GM19467 (cell line): Measurements from ENCODE around the gene TPSG1.
"Not testable (repeated sequence)": the region's sequence is repeated elsewhere in the genome, so short reads cannot be mapped to it uniquely, and the experiment has no call there.

Source experiments
- ATAC-seq: cut with Tn5 transposase; IDR thresholded peaks from one replicate; pipeline ENCODE4 v1.9.1; 2021; ENCODE audit warnings: mild to moderate bottlenecking, moderate library complexity; ENCODE audit not compliant: unreplicated experiment

TPSG1 gene

GRCh38 chr16:1232049-1232748 is 7.1 kb upstream of the TPSG1 start:
- not testable (repeated sequence) for ATAC-seq

GRCh38 chr16:1231301-1231700 is 6.2 kb upstream of the TPSG1 start:
- ATAC-seq, result not testable (repeated sequence)

GRCh38 chr16:1230471-1231212 is 5.6 kb upstream of the TPSG1 start:
- not testable (repeated sequence) for ATAC-seq

GRCh38 chr16:1230084-1230470 is 5.0 kb upstream of the TPSG1 start, which contains the start of gene TPSB2:
TSS of gene TPSB2 (minus strand) at chr16:1230184. CDS start at chr16:1229951, 233 bp downstream.
- not testable (repeated sequence) for ATAC-seq

GRCh38 chr16:1229476-1229875 is 4.4 kb upstream of the TPSG1 start:
- ATAC-seq, result not testable (repeated sequence)

GRCh38 chr16:1228227-1228626 is 3.2 kb upstream of the TPSG1 start:
- ATAC-seq, result not testable (repeated sequence)

- ATAC-seq, result not testable (repeated sequence)
These were observed 1.6 kb upstream of the TPSG1 start for GRCh38 chr16:1226692-1227091.

- not testable (repeated sequence) for ATAC-seq
These were observed 752 bp upstream of the TPSG1 start for GRCh38 chr16:1225728-1226311.

- ATAC-seq, result no peak
These were observed 510 bp downstream of the TPSG1 start for GRCh38 chr16:1224558-1224957.

GRCh38 chr16:1223355-1224214 is 1.5 kb downstream of the TPSG1 start:
- ATAC-seq, result no peak

- ATAC-seq, result no peak
These were observed 2.3 kb downstream of the TPSG1 start for GRCh38 chr16:1222553-1223354.

- ATAC-seq, result no peak
These were observed 3.2 kb downstream of the TPSG1 start for GRCh38 chr16:1221628-1222552.

GRCh38 chr16:1220841-1221627 is 4.0 kb downstream of the TPSG1 start:
- no peak for ATAC-seq

GRCh38 chr16:1220098-1220728 is 4.9 kb downstream of the TPSG1 start:
- no peak for ATAC-seq

- no peak for ATAC-seq
These were observed 6.0 kb downstream of the TPSG1 start for GRCh38 chr16:1218930-1219611.

- no peak for ATAC-seq
These were observed 6.8 kb downstream of the TPSG1 start for GRCh38 chr16:1218061-1218929.
